Mesothelial cell of epicardium (in vitro differentiated cells): ENCODE data around the gene B3GNT9. TPM values are rescaled to one million over a fixed set of nuclear protein-coding genes. Genes with fewer than 3 reads are reported as not detected.

Experiments
- DNase-seq, 2 experiments: peaks; one replicate each; pipeline ENCODE4 v3.0.0; 2021; ENCODE audit warnings: low spot score in 2 of 2; ENCODE audit not compliant: unreplicated experiment in 2 of 2
- H3K27ac Mint-ChIP-seq: 2 replicates; pipeline ENCODE4 v1.8.0; 2021; ENCODE audit warnings: mixed read lengths
- H3K27me3 Mint-ChIP-seq: 2 replicates; pipeline ENCODE4 v1.8.0; 2021; ENCODE audit warnings: low read depth, mixed read lengths
- H3K36me3 Mint-ChIP-seq: 2 replicates; pipeline ENCODE4 v1.8.0; 2021; ENCODE audit warnings: mixed read lengths
- H3K4me1 Mint-ChIP-seq: 2 replicates; pipeline ENCODE4 v1.8.0; 2021; ENCODE audit warnings: mixed read lengths
- H3K4me3 Mint-ChIP-seq: 2 replicates; pipeline ENCODE4 v1.8.0; 2021; ENCODE audit warnings: mild to moderate bottlenecking, moderate library complexity, mixed read lengths
- H3K9me3 Mint-ChIP-seq: 2 replicates; pipeline ENCODE4 v1.8.0; 2021; ENCODE audit warnings: mixed read lengths
- total RNA-seq: library from RNA; stranded (reverse); gene quantifications from 3 replicates; pipeline ENCODE4 v1.2.1, GENCODE V29; 2021
- TF ChIP-seq, protein P1 (sequence below): fragments of 200-600 bp; sonication (generic); IDR thresholded peaks from one replicate; pipeline ENCODE4 v1.5.0; 2021; ENCODE audit warnings: antibody characterized with exemption; ENCODE audit not compliant: unreplicated experiment

B3GNT9 gene
- total RNA-seq, 1 donor from 2014 or later = 20.6 TPM

DNA sequence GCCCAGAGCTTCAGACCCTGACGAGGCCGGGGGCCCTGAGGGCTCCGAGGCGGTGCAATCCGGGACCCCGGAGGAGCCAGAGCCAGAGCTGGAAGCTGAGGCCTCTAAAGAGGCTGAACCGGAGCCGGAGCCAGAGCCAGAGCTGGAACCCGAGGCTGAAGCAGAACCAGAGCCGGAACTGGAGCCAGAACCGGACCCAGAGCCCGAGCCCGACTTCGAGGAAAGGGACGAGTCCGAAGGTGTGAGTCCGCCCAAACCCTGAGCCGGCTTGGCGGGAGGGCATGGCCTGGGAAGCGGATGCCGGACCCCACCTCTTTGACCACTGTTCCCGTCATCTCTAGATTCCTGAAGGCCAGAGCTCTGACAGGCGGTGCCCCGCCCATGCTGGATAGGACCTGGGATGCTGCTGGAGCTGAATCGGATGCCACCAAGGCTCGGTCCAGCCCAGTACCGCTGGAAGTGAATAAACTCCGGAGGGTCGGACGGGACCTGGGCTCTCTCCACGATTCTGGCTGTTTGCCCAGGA lies 24.0 kb upstream of the B3GNT9 start:
- Mint-ChIP-seq H3K27me3 (peaks cover 44% of the 10 kb centered on the region), H3K4me3 (no peak overlapping the region), H3K9me3 (no peaks in the 10 kb centered on the region), H3K4me1 (peaks cover 41% of the 10 kb centered on the region), H3K27ac (no peak overlapping the region), H3K36me3 (peaks cover 3% of the 10 kb centered on the region)
- no peak for DNase-seq
- TF ChIP-seq, protein P1, sequence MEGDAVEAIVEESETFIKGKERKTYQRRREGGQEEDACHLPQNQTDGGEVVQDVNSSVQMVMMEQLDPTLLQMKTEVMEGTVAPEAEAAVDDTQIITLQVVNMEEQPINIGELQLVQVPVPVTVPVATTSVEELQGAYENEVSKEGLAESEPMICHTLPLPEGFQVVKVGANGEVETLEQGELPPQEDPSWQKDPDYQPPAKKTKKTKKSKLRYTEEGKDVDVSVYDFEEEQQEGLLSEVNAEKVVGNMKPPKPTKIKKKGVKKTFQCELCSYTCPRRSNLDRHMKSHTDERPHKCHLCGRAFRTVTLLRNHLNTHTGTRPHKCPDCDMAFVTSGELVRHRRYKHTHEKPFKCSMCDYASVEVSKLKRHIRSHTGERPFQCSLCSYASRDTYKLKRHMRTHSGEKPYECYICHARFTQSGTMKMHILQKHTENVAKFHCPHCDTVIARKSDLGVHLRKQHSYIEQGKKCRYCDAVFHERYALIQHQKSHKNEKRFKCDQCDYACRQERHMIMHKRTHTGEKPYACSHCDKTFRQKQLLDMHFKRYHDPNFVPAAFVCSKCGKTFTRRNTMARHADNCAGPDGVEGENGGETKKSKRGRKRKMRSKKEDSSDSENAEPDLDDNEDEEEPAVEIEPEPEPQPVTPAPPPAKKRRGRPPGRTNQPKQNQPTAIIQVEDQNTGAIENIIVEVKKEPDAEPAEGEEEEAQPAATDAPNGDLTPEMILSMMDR = no peak

DNA sequence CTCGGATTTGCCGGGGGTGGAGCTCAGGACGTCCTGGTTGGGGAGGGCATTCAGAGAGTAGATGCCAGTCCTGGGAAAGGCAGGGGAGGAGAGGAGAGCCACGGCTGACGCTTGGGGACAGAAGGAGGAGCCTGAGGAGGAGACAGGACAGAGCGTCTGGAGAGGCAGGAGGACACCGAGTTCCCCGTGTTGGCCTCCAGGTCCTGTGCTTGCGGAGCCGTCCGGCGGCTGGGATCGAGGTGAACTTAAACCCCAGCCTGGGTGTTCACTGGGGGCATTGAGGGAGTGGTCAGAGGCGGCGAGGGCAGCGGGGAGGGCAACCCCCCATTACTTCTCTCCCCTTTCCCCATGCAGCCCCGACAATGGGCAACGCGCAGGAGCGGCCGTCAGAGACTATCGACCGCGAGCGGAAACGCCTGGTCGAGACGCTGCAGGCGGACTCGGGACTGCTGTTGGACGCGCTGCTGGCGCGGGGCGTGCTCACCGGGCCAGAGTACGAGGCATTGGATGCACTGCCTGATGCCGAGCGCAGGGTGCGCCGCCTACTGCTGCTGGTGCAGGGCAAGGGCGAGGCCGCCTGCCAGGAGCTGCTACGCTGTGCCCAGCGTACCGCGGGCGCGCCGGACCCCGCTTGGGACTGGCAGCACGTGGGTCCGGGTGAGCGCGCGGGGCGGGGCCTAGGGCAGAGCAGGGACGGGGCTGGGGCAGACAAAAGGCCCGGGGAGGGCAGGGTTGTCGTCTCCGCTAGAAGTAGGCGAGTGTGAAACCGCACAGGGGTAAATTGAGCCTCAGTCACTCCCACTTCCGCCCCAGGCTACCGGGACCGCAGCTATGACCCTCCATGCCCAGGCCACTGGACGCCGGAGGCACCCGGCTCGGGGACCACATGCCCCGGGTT lies 23.3 kb upstream of the B3GNT9 start:
- peaks cover 3% of the 10 kb centered on the region for H3K36me3 Mint-ChIP-seq
- H3K27ac Mint-ChIP-seq = no peak overlapping the region
- no peak for DNase-seq
- peaks cover 46% of the 10 kb centered on the region for H3K4me1 Mint-ChIP-seq
- peaks cover 51% of the 10 kb centered on the region for H3K27me3 Mint-ChIP-seq
- TF ChIP-seq, protein P1 = no peak
- H3K4me3 Mint-ChIP-seq = peak overlapping the region; percentile 66
- no peaks in the 10 kb centered on the region for H3K9me3 Mint-ChIP-seq

DNA sequence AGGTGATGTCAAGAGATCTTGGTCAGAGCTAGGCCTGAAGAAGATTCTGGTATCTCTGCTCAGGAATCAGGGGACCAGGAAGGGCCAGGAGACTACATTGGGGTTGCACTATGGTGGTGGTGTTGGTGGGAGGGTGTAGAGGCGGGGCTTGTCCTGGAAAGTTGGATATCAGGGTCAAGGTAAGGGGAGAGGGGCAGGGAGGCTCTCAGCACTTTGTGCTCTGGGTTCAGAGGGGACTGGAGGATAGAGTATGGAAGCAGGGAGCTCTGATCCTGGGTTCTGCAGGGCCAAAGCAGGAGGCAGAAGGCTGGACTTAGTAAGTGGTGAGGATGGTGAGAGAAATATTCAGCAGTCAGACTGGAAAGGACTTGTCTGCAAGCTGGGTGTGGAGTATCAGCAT lies 22.5 kb upstream of the B3GNT9 start:
- Mint-ChIP-seq H3K4me3 (peak overlapping the region; percentile 66), H3K4me1 (peaks cover 39% of the 10 kb centered on the region), H3K9me3 (no peaks in the 10 kb centered on the region), H3K27me3 (peaks cover 54% of the 10 kb centered on the region), H3K36me3 (no peaks in the 10 kb centered on the region), H3K27ac (no peak overlapping the region)
- no peak for DNase-seq
- TF ChIP-seq, protein P1 = no peak

DNA sequence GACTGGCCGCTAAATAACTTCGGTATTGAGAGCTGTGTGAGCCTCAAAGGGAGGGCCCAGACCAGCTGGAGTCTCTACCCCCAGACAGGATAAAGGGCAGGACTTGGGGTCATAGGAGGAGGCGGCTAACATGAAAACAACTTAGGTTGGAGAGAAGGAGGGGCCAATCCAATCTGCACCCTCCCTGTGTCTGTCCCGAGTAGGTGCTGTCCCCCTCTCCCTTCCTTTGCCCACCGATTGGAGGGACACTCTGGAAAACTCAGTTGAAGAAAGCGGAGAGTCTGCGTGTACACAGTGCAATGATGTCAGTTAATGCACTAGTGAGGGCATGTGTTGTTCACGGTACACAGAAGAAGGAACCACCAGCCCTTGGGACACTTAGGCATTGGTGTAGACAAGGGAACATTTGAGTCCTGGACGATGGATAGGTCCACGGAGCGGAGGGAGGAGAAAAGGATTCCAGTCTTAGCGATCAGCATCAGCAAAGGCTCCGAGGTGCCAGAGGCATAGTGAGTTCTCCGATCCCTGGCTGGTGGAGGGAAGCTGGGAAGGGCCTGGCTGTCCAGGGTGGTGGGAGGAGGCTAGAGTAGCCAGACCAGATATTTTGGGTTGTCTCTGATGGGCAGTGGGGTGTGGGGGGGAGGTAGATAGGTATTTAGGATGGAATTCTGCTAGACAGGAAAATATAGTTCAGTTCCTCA lies 20.3 kb upstream of the B3GNT9 start:
- Mint-ChIP-seq H3K27ac (peak overlapping the region; percentile 27), H3K36me3 (no peaks in the 10 kb centered on the region), H3K4me3 (peak overlapping the region; percentile 77), H3K9me3 (no peaks in the 10 kb centered on the region), H3K27me3 (peaks cover 68% of the 10 kb centered on the region), H3K4me1 (peaks cover 32% of the 10 kb centered on the region)
- TF ChIP-seq, protein P1 = no peak
- DNase-seq = no peak

DNA sequence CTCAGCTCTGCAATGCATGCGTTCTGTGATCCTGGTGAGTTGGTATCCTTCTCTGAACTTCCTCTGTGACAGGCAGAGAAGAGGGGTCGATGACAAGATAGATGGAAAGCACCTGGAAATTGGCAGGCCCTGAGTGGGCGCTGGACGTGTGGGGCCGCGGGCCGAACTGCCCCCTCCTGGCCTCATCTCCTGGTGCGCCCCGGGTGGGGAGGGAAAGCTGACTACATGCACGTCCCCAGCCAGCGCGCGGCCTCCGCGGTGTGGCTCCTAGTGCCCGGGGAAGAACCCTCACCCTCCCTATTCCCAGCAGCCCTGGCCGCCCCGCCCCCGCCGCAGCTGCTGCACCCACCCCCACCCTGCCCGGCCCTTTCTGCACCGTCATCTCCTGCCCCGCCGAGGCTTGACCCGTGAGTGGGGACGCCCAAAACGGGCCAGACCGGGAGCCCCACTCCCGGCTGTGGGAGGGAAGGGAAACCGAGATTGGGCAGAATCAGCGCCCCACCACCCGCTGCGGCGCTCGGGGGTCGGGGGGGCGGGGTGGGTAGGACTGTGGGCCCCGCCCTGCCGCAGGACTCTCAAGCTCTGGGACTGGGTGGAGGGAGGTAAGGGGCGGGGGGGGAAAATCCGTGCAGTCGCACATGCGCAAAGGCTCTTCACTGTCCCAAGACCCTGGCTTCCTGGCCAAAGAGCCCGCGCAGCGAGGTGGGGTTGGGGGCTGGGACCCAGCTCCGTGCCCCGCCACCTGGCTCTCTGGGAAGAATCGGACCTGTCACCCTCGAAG lies 19.6 kb upstream of the B3GNT9 start, which contains the start of gene NOL3:
Gene NOL3, plus strand, starts transcription at position 371 of the 781 bp plus-strand sequence.
- Mint-ChIP-seq H3K27me3 (peaks cover 71% of the 10 kb centered on the region), H3K36me3 (no peaks in the 10 kb centered on the region)
- DNase-seq = no peak

More for the DNA sequence above, 19.6 kb upstream of the B3GNT9 start, which contains the start of gene NOL3:
- H3K4me1 Mint-ChIP-seq = peaks cover 33% of the 10 kb centered on the region
- TF ChIP-seq, protein P1 = no peak
- peak within 1 kb of the TSS; percentile 68 for H3K27ac Mint-ChIP-seq
- no peaks in the 10 kb centered on the region for H3K9me3 Mint-ChIP-seq
- H3K4me3 Mint-ChIP-seq = peak within 1 kb of the TSS; percentile 77
